NCI-H446 (cell line): Measurements from ENCODE around the gene RPTOR.
A peak's percentile ranks its signal among the peaks of the same experiment; 100 is the strongest.

Experiments used
- DNase-seq, 2 experiments: peaks; one replicate each; lab custom pipeline; 2025; lab: John Stamatoyannopoulos, UW

Gene RPTOR

DNA sequence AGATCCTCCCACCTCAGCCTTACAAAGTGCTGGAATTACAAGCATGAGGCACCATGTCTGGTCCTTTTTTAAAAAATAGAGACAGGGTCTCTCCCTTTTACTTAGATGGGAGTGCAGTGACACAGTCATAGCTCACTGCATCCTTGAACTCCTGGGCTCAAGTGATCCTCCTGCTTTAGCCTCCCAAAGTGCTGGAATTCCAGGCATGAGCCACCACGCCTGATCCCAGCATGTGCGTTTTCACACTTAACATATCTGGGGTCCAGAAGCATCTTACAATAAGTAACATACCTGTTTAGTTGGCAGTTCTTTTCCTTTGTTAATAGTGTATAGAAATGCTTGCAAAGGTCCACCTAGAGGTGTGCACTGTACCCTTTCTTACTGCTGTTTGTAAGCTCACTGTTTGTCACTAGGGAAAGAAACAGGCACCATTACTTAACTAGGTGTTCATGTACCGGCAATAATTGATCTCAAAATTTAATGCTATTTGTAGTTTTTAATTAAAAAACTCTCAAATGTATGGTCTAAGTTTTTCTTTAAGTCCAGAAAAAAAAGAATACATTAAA lies 221.7 kb downstream of the RPTOR start:
- DNase-seq = no peak

DNA sequence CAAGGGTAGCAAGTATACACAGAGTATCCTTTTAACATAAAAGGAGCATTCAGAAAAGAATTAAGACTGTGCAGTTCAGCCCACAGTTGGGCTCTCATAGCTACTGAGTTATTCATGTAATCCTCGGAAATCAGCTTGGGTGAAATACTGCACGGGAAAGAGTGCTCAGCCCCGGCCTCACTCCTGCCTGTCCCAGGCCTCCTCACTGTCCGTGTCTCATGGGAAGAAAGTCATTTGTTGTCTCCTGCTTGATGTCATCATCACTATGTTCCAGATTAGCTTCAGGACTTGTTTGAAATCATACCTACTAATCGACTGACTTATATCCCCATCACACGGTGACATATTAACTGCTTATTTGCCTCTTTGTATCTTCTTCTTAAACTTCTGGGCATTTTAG lies 223.8 kb downstream of the RPTOR start:
- DNase-seq = no peak

- no peak for DNase-seq
Observed at GRCh38 chr17:80768936-80769335, 224.3 kb downstream of the RPTOR start.

DNA sequence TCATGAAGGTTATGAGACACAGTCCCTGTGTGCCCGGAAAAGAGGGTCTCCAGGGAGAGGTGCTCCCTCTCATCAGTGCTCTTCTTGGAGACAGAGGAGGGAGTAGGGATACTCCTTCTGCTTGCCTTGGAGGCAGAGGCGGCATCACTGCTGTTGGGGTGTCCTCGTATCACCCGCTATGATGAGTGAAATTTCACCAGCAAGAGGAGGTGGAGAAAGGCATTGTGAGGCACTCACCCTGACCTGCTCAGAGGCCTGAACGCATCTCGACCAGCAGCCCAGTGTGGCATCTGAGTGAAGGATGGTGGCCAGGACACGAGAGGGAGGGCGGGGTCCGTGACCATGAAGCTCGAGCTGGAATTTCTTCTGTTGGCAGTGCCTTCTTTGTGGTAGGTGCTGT lies 224.9 kb downstream of the RPTOR start:
- no peak for DNase-seq

DNA sequence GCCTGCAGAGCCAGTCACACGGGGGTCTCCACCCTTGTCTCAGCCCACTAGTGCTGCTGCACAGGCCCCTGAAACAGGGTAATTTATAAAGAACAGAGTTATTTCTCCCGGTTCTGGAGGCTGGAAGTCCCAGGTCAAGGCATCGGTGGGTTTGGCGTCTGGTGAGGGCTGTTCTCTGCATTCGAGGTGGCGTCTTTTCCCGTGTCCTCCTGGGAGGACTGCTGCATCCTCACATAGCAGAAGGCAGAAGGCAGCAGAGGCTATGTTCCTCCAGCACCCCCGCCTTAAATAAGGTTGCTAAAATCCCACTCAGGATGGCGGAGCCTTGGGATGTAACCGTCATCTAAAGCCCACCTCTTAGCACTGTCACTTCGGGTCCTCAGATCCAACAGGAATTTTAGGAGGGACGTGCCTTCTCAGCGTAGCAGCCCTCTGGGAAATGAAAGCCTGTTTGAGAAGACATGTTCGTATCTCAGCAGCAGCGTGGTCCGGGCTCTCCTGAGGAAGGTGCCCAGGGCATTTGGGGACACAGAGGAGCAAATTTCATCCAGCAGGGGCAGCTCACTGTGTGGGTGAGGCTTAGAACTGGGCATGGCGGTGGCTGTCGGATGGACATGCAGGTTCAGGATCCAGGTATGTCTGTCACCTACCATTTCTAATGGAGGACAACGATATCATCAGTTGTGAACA lies 225.4 kb downstream of the RPTOR start:
- no peak for DNase-seq

GRCh38 chr17:80770881-80771611 lies 226.4 kb downstream of the RPTOR start:
- no peak for DNase-seq

DNA sequence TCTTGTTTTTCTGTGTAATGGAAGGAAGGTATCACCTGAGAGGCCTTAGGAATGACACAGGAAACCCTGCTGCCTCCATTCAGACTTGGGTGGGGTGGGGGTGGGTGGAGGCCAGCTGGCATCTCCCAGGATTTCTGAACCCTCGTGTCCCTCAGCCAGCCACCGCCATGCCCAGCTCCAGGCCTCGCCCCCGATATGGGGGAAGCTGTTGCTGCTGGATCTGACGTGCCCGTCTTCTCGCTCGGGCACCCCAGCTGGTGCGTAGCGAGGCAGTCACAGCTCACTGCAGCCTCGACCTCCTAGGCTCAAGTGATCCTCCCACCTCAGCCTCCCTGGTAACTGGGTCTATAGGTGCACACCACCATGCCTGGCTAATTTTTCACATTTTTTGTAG lies 227.0 kb downstream of the RPTOR start:
- DNase-seq = no peak

DNA sequence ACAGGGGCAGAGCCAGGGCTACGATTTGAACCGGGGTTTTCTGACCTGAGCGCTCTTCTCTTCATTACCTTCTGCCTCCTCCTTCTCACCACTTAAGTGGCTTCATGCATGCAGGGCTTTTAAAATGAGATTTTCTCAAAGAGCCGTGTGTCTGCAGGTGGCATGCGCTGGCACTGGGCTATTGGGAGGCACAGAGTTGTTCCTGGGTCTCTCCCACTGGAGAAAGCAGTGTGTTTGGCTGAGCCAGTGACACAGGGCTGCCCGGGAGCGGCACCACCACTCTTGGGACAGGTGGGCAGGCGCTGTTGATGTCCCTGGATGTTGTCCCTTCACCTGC lies 228.2 kb downstream of the RPTOR start:
- DNase-seq = no peak

- peak; percentile 94 to 96 for DNase-seq
Observed at GRCh38 chr17:80773243-80773991, 228.8 kb downstream of the RPTOR start.

DNA sequence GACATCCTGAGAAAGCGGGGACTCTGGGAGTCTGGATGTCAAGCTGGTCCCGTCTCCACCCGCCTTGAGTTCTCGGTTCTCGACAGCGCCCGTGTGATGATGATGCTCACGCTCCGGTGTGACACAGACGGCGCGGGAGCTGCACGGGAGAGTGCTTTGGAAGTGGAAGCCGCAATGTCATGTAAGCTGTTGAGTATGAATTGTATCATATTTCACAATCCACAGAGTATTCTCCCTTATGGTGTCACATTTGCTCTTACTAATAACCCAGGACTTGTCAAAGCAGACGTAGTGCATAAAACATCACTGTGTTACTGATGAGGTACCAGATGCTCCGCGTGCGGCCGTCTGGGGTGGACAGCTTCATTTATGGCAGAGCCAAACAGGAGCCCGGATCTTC lies 229.5 kb downstream of the RPTOR start:
- DNase-seq = no peak

- DNase-seq = no peak
Observed at GRCh38 chr17:80774643-80775281, 230.1 kb downstream of the RPTOR start.

DNA sequence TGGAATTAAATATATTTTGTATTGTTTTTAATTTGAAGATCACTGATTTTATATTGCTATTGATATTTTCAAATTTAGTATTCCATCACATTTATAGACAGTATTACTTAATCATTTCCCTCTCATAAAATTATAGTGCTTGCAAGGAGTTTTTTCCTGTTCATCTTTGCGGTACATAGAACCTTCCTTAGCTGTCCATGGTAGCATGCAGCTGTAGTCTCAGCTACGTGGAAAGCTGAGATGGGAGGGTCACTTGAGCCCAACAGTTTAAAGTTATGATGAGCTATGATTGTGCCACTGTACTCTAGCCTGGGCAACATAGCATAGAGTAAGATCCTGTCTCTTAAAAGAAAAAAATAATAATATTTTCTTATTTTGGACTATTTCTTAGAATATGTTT lies 231.2 kb downstream of the RPTOR start:
- no peak for DNase-seq

- no peak for DNase-seq
Observed at GRCh38 chr17:80777274-80777673, 232.6 kb downstream of the RPTOR start.

DNA sequence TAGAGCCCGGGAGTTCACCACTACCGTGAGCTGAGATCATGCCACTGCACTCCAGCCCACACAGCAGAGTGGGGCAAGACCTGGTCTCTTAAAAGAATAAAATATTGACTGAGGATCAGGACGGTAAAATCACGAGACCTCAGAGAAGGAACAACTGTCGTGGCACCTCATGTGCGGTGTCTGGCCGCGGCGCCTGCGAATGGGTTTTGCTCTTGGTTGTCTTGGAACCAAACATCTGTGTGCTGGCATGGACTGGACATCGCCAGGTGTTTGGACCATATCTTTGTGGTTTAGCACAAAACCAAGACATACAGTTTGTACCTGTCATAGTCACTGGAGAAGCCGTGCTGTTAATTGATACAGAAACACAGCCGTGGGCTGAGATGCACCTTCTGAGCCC lies 234.1 kb downstream of the RPTOR start:
- DNase-seq = no peak

GRCh38 chr17:80779336-80779735 lies 234.7 kb downstream of the RPTOR start:
- no peak for DNase-seq

- DNase-seq = no peak
Observed at GRCh38 chr17:80779961-80780380, 235.3 kb downstream of the RPTOR start.

GRCh38 chr17:80780381-80781198 lies 236.0 kb downstream of the RPTOR start:
- no peak for DNase-seq

DNA sequence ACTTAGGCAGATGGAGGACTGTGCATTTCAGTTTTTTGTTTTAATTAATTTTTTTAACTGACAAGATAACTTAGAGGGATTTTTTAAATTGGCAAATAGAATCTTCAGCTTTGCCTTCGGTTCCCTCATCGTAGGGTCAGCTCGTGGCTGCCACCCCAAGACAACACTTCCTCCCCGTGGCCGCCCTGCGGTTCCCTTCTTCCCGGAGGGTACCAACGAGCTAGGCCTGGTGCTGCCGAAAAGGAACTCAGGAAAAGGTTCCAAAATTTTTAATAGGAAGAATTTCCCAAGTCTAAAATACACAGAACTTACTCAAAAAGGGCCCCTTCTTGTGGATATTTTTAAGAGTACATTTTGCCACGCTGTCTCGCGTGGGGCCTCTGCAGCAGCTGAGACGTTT lies 236.6 kb downstream of the RPTOR start:
- no peak for DNase-seq

GRCh38 chr17:80781807-80782277 lies 237.2 kb downstream of the RPTOR start:
- DNase-seq = no peak

DNA sequence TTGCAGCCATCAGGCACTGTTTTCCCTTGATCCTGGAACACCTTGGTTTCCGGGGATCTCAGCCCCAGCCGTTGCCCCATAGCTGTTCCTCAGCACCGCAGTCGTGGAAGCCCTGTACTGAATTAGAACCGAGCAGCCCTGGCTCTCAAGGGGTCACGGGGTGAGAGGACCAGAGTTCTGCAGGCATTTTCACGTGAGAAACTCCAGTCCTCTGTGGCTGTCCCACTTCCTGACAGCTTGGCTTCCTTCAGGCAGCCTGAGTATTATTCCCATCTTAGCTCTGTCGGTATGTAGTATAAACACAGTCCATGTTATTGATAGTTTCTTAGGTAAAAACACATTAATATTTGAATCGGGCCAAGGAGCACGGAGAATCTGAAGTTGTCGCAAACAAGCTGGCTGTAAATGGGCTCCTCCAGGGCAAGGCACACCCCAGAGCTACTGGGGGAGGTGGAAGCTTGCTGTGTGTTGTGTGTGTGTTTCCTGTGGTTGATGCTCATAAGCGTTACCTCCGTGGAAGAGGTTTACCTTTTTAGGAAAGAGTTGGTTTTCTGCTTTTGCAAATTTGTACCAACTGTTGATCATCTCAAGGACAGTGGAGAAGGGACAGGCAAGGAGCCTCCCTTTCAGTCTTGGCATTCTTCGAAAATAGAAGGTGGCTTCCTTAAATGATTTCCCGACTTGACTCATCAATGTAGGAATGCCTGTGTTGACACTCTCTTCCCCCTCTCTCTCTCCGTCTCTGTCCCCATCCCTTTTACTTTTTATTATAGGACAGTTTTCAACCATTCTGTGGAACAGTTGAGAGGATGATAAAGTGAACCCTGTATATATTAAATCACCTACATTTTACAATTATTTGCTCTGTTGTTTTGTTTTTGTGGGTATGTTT lies 238.1 kb downstream of the RPTOR start:
- DNase-seq = no peak
